ENCODE measurements around the gene UBAP2.

Gene UBAP2

GRCh38 chr9:33921967-33922895 lies 126.5 kb downstream of the UBAP2 start:
- DNase-seq = no peak

- DNase-seq = no peak
Measured at GRCh38 chr9:33919276-33919897, 129.3 kb downstream of the UBAP2 start.

- no peak for DNase-seq
Measured at GRCh38 chr9:33917036-33917435, 131.7 kb downstream of the UBAP2 start.

GRCh38 chr9:33914887-33915628 lies 133.6 kb downstream of the UBAP2 start:
- no peak for DNase-seq

GRCh38 chr9:33913541-33913940 lies 135.1 kb downstream of the UBAP2 start:
- DNase-seq = no peak

- no peak for DNase-seq
Measured at GRCh38 chr9:33908749-33909148, 139.9 kb downstream of the UBAP2 start.

- DNase-seq = no peak
Measured at GRCh38 chr9:33908114-33908513, 140.6 kb downstream of the UBAP2 start.

GRCh38 chr9:33907347-33907746 lies 141.3 kb downstream of the UBAP2 start:
- no peak for DNase-seq

- no peak for DNase-seq
Measured at GRCh38 chr9:33906769-33907168, 141.9 kb downstream of the UBAP2 start.

GRCh38 chr9:33905137-33905536 lies 143.6 kb downstream of the UBAP2 start:
- DNase-seq = no peak

- no peak for DNase-seq
Measured at GRCh38 chr9:33903157-33903780, 145.4 kb downstream of the UBAP2 start.

GRCh38 chr9:33894316-33894715 lies 154.4 kb downstream of the UBAP2 start:
- DNase-seq = no peak

GRCh38 chr9:33893861-33894260 lies 154.8 kb downstream of the UBAP2 start:
- no peak for DNase-seq

- DNase-seq = no peak
Measured at GRCh38 chr9:33885948-33886347, 162.7 kb downstream of the UBAP2 start.

- no peak for DNase-seq
Measured at GRCh38 chr9:33884856-33885701, 163.6 kb downstream of the UBAP2 start.

GRCh38 chr9:33881635-33882034 lies 167.1 kb downstream of the UBAP2 start:
- DNase-seq = no peak

- no peak for DNase-seq
Measured at GRCh38 chr9:33880211-33881089, 168.2 kb downstream of the UBAP2 start.

- DNase-seq = no peak
Measured at GRCh38 chr9:33878691-33879366, 169.9 kb downstream of the UBAP2 start.

- DNase-seq = no peak
Measured at GRCh38 chr9:33877727-33878489, 170.8 kb downstream of the UBAP2 start.

All from NCI-H526 treated with DMSO at 0.1 percent for 48 hours (cell line).